Gastrocnemius medialis (tissue), 4 donors: ENCODE measurements around the gene ARHGEF37.
"Not testable (repeated sequence)": the region's sequence is repeated elsewhere in the genome, so short reads cannot be mapped to it uniquely, and the experiment has no call there.

Experiments used
- POLR2A ChIP-seq, 2 donors: fragments of 450-650 bp; IDR thresholded peaks; one replicate each; pipeline ENCODE4 v1.6.1; 2017; ENCODE audit warnings: antibody characterized with exemption in 2 of 2, mild to moderate bottlenecking in 2 of 2, moderate library complexity in 2 of 2
- TF ChIP-seq, protein P1 (sequence below), 5 experiments: fragments of 450-650 bp in 3 of 5; fragments of 200-600 bp in 2 of 5; sonication (generic) in 2 of 5; IDR thresholded peaks in 4 of 5; conservative IDR thresholded peaks in 1 of 5; 1 replicate in 4 of 5; 2 replicates in 1 of 5; pipeline ENCODE4 v1.5.1; 2016 to 2019; ENCODE audit warnings: antibody characterized with exemption in 5 of 5, mild to moderate bottlenecking in 3 of 5, moderate library complexity in 3 of 5

DNA sequence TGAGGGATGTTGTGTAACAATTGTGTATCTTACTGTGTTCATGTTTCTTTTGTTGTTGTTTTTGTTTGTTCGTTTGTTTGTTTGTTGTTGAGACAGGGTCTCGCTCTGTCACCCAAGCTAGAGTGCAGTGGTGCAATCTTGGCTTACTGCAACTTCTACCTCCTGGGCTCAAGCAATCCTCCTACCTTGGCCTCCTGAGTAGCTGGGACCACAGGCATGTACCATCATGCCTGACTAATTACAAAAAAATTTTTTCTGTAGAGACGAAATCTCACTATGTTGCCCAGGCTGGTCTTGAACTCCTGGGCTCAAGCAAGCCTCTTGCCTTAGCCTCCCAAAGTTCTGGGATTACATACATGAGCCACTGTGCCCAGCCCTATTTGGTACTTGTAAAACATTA lies 13.8 kb downstream of the ARHGEF37 start:
- TF ChIP-seq, protein P1, sequence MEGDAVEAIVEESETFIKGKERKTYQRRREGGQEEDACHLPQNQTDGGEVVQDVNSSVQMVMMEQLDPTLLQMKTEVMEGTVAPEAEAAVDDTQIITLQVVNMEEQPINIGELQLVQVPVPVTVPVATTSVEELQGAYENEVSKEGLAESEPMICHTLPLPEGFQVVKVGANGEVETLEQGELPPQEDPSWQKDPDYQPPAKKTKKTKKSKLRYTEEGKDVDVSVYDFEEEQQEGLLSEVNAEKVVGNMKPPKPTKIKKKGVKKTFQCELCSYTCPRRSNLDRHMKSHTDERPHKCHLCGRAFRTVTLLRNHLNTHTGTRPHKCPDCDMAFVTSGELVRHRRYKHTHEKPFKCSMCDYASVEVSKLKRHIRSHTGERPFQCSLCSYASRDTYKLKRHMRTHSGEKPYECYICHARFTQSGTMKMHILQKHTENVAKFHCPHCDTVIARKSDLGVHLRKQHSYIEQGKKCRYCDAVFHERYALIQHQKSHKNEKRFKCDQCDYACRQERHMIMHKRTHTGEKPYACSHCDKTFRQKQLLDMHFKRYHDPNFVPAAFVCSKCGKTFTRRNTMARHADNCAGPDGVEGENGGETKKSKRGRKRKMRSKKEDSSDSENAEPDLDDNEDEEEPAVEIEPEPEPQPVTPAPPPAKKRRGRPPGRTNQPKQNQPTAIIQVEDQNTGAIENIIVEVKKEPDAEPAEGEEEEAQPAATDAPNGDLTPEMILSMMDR (IDR thresholded peaks at IDR 0.05 in 4 of 5, conservative IDR thresholded peaks at IDR 0.05 in 1 of 5): not testable (repeated sequence)
- TF ChIP-seq POLR2A (IDR thresholded peaks at IDR 0.05): not testable (repeated sequence)
